Gastrocnemius medialis (tissue), 4 donors: Measurements from ENCODE around the gene SPECC1. TPM values are rescaled to one million over a fixed set of nuclear protein-coding genes. Genes with fewer than 3 reads are reported as not detected.
"Not testable (repeated sequence)": the region's sequence is repeated elsewhere in the genome, so short reads cannot be mapped to it uniquely, and the experiment has no call there.

Source experiments
- ATAC-seq, 2 donors: fragments of 150-250 bp; one replicate each; pipeline ENCODE4 v1.9.1; 2016
- DNase-seq, 2 donors: peaks; one replicate each; pipeline ENCODE4 v3.0.0-alpha.2; 2019
- H3K27ac ChIP-seq, 4 donors: fragments of 200-600 bp; sonication (generic); 1 replicate in 1 of 4; 2 replicates in 3 of 4; pipeline ENCODE4 v1.5.1; 2016 to 2018; ENCODE audit warnings: mild to moderate bottlenecking in 2 of 4, moderate library complexity in 1 of 4
- H3K27me3 ChIP-seq, 3 donors: fragments of 200-600 bp; sonication (generic) in 2 of 3; 1 replicate in 1 of 3; 2 replicates in 2 of 3; pipeline versions ENCODE4 v1.5.1 to v1.6.0; 2016 to 2019; ENCODE audit warnings: mild to moderate bottlenecking in 1 of 3, moderate library complexity in 1 of 3
- H3K36me3 ChIP-seq, 2 donors: fragments of 200-600 bp; sonication (generic) in 1 of 2; one replicate each; pipeline ENCODE4 v1.5.1; 2017 to 2018
- H3K4me1 ChIP-seq, 2 donors: fragments of 200-600 bp; sonication (generic) in 1 of 2; one replicate each; pipeline ENCODE4 v1.5.1; 2016 to 2017; ENCODE audit warnings: mild to moderate bottlenecking in 2 of 2
- H3K4me3 ChIP-seq, 4 donors: fragments of 200-600 bp; sonication (generic) in 3 of 4; 1 replicate in 1 of 4; 2 replicates in 3 of 4; pipeline ENCODE4 v1.5.1; 2016 to 2019; ENCODE audit warnings: mild to moderate bottlenecking in 2 of 4
- H3K9me3 ChIP-seq, 3 donors: fragments of 200-600 bp; sonication (generic) in 2 of 3; 1 replicate in 1 of 3; 2 replicates in 2 of 3; pipeline ENCODE4 v1.5.1; 2016 to 2019
- CTCF ChIP-seq, 5 experiments: fragments of 450-650 bp in 3 of 5; fragments of 200-600 bp in 2 of 5; sonication (generic) in 2 of 5; IDR thresholded peaks in 4 of 5; conservative IDR thresholded peaks in 1 of 5; 1 replicate in 4 of 5; 2 replicates in 1 of 5; pipeline ENCODE4 v1.5.1; 2016 to 2019; ENCODE audit warnings: antibody characterized with exemption in 5 of 5, mild to moderate bottlenecking in 3 of 5, moderate library complexity in 3 of 5
- POLR2A ChIP-seq, 2 donors: fragments of 450-650 bp; IDR thresholded peaks; one replicate each; pipeline ENCODE4 v1.6.1; 2017; ENCODE audit warnings: antibody characterized with exemption in 2 of 2, mild to moderate bottlenecking in 2 of 2, moderate library complexity in 2 of 2
- in situ Hi-C, 4 donors: fragments of 200-750 bp; cut with MboI; loops; one replicate each; pipeline versions ENCODE4 v1.15.0 to v1.8.0; 2017; ENCODE audit warnings: low sequenced_read_pairs in 4 of 4
- intact Hi-C: fragments of 100-400 bp; cut with DNase I; formaldehyde crosslinking; loops from one replicate; pipeline ENCODE4 v1.15.1; 2023; ENCODE audit warnings: low total_unique reads
- total RNA-seq, 4 donors: library from RNA; depleted of rRNA; stranded (reverse); fragments of >200 nt; gene quantifications; one replicate each; pipeline versions ENCODE4 v1.1.0 to v1.2.3, GENCODE V29; 2016

SPECC1 gene
- total RNA-seq, 4 donors from 2014 or later, result 6.1 to 17.9 (median 9.5) TPM

- no peaks in the 10 kb centered on the region for H3K36me3 ChIP-seq
- DNase-seq, result no peak
- intact Hi-C loops (no loop called here), in situ Hi-C loops (no loop called here)
- no peak overlapping the region for H3K27ac ChIP-seq
- TF ChIP-seq CTCF (IDR thresholded peaks at IDR 0.05 in 4 of 5, conservative IDR thresholded peaks at IDR 0.05 in 1 of 5), result no peak
- no peak for TF ChIP-seq POLR2A (IDR thresholded peaks at IDR 0.05)
- H3K4me1 ChIP-seq, result peaks cover 6 to 14% of the 10 kb centered on the region in 2 donors
- no peaks in the 10 kb centered on the region for H3K9me3 ChIP-seq
- H3K27me3 ChIP-seq, result peaks cover 16 to 20% (median 16%) of the 10 kb centered on the region in 3 donors
- no peak for ATAC-seq
- H3K4me3 ChIP-seq, result no peak overlapping the region
Observed at GRCh38 chr17:20158580-20158979, 149.4 kb downstream of the SPECC1 start.

- TF ChIP-seq CTCF (IDR thresholded peaks at IDR 0.05 in 4 of 5, conservative IDR thresholded peaks at IDR 0.05 in 1 of 5) (no peak), POLR2A (IDR thresholded peaks at IDR 0.05) (no peak)
- H3K4me3 ChIP-seq, result no peak overlapping the region
- intact Hi-C loops (no loop called here), in situ Hi-C loops (no loop called here)
- peaks cover 16 to 20% (median 16%) of the 10 kb centered on the region in 3 donors for H3K27me3 ChIP-seq
- H3K36me3 ChIP-seq, result no peaks in the 10 kb centered on the region
- ATAC-seq, result no peak
- H3K4me1 ChIP-seq, result peaks cover 6 to 14% of the 10 kb centered on the region in 2 donors
- H3K27ac ChIP-seq, result no peak overlapping the region
- DNase-seq, result no peak
- H3K9me3 ChIP-seq, result no peaks in the 10 kb centered on the region
Observed at GRCh38 chr17:20159406-20160069, 150.4 kb downstream of the SPECC1 start.

- H3K27me3 ChIP-seq, H3K9me3 ChIP-seq, ATAC-seq, H3K36me3 ChIP-seq, H3K4me1 ChIP-seq, DNase-seq, H3K4me3 ChIP-seq, H3K27ac ChIP-seq, intact Hi-C loops, in situ Hi-C loops: not testable (repeated sequence)
Observed at GRCh38 chr17:20165516-20165915, 156.4 kb downstream of the SPECC1 start.

- Histone ChIP-seq H3K4me1 (no peaks in the 10 kb centered on the region), H3K4me3 (no peak overlapping the region), H3K27me3 (no peaks in the 10 kb centered on the region), H3K27ac (no peak overlapping the region), H3K9me3 (no peaks in the 10 kb centered on the region), H3K36me3 (no peaks in the 10 kb centered on the region)
- in situ Hi-C loops (no loop called here), intact Hi-C loops (no loop called here)
- ATAC-seq, result no peak
- DNase-seq, result no peak
- no peak for TF ChIP-seq CTCF (IDR thresholded peaks at IDR 0.05 in 4 of 5, conservative IDR thresholded peaks at IDR 0.05 in 1 of 5)
Observed at GRCh38 chr17:20170085-20170484, 160.9 kb downstream of the SPECC1 start.

DNA sequence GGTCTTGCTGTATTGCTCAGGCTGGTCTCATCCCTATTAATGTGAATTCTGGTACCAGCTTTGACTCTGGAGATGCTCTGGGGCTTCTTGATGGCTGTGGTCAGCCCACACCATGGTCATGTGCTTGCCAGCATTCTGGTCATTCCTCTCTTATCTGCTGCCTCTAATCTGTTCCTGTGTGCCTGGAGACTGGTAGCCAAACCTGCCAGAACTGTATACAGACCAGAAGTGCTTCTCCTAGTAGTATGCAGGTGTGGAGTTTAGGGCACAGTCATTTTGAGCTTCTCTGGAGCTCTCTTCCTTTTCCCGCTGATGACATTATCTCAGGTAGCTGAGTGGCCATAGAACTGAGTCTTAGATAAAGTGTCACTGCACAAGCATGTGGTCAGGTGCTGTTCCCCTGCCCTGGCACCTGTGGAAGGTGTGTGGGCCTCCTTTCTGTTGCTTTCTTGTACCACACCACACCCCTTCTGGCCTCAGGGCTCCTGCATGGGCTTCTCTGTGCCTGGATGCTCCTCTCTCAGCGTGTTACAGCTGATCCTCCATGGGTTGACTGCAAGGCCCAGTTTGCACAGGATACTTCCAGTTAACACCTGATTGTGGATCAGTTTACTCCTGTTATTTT is 162.7 kb downstream of the SPECC1 start:
- DNase-seq (no peak), ATAC-seq (no peak)
- Histone ChIP-seq H3K27ac (no peak overlapping the region), H3K27me3 (no peaks in the 10 kb centered on the region), H3K4me3 (no peak overlapping the region), H3K9me3 (no peaks in the 10 kb centered on the region), H3K36me3 (no peaks in the 10 kb centered on the region), H3K4me1 (no peaks in the 10 kb centered on the region)
- TF ChIP-seq POLR2A (IDR thresholded peaks at IDR 0.05) (no peak), CTCF (IDR thresholded peaks at IDR 0.05 in 4 of 5, conservative IDR thresholded peaks at IDR 0.05 in 1 of 5) (no peak)
- intact Hi-C loops, result no loop called here
- in situ Hi-C loops, result no loop called here
